GM12874 (cell line): ENCODE results near the gene PPM1L.

ENCODE experiments used
- CTCF ChIP-seq: IDR thresholded peaks from 2 replicates; pipeline ENCODE4 v1.5.1; 2011; ENCODE audit warnings: low read depth, mild to moderate bottlenecking, control low read depth, low read length, moderate library complexity; ENCODE audit not compliant: insufficient read depth

The PPM1L gene

GRCh38 chr3:161043336-161044035, 287.5 kb downstream of the PPM1L start:
- no peak for TF ChIP-seq CTCF

DNA sequence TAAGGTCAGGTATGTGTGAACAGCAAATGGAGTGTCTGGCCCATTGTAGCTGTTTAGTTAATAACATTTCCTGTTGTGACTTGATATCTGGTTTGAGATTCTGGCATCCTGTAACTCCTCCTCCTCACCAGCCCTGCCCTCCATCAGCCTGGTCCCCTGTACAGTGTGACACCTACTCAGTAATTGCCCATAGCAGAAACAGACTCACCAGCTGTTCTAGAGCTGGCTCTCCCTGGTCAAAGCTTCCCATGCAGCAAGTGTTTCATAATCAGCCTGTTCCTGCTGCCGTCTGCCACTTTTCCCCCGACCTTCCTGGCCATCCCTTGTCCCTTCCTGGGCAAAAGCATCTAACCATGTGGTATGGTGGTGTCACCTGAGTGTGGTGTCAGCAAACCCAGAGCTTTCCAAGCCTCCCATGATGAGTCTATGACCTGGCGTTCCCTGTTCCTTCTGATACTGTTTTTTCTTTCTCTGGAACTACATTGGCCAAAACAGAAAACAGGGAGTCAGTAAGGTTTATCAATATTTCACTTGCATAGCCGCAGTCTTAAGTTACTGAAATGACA, 293.7 kb downstream of the PPM1L start:
- no peak for TF ChIP-seq CTCF

GRCh38 chr3:161050935-161051334, 294.9 kb downstream of the PPM1L start:
- no peak for TF ChIP-seq CTCF

- TF ChIP-seq CTCF = no peak
These were observed 295.8 kb downstream of the PPM1L start for GRCh38 chr3:161051856-161052255.

DNA sequence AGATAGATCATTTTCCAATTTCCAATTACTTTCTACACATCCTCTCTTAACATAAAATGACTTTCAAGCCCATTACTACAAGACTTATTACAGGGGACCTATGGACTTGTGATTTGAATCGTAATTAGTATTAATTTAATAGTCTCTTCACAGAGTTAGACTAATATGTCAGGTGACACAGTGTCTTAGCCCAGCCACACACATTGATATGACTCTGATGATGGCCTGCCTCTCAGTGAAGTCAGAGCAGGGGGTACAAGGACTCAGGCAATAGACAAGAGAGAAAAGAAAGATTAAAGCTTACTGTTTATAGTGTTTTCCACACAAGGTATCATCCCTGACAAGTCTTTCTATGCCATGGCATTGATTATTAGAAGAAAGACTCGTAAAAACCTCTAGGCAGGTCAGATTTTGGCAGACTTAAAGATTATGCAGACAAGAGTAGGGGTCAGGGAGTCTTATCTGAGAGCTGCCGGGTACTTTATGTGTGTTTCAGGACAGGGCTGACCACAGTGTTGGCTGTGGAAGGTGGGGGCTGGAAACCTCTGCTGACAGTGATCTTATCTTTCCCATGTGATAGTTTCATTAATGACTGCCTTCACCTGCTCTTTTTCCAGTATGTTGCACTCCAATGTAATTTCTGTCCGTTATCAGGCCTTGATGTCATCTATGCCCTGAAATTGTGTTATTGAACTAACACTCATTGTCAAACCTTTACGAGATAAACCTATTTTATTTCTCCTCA, 299.0 kb downstream of the PPM1L start:
- TF ChIP-seq CTCF = no peak

DNA sequence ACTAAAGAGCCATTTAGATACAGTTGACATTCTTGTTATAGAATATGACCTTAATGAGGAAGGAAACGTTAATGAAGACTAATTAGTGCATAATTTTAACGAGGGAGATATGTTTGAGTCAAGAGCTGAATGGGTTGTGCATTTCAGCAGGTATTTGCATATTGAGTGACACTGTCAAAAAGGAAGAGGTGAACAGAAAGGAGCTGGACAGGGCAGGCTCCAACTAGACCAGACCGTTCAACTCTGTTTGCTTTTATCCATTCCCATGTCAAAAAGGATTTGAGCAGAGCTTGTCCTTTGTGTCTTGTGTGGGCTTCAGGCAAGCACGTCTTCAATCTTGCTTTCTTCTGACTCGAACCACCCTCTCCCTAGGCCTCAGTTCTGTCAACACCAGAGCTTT, 308.4 kb downstream of the PPM1L start:
- no peak for TF ChIP-seq CTCF

DNA sequence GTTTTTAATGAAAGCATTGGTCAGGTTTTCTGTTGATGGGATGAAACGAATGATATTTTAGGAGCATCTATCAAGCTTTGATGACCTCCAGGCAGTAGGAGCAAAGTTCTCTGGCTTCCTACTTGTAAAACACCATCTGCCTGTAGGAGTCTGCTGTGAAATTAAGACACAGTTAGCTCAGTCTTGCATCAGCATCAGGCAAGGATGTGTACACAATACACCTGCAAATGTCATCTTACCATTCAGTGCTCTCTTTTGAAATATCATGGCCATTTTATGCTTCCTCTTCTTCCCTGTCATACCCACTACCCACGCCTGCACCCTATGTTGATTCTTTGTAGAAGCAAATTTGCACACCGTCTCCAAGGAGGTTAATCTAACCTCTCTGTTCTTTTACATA, 310.9 kb downstream of the PPM1L start:
- TF ChIP-seq CTCF = no peak
